A549 (cell line): ENCODE results near the gene ARHGAP26. TPM values are rescaled to one million over a fixed set of nuclear protein-coding genes. Genes with fewer than 3 reads are reported as not detected.

Experiments used
- ATAC-seq, 2 experiments: fragments of 200-7000 bp in 1 of 2; fragments of >200 bp in 1 of 2; cut with Nextera tagmentation in 1 of 2; cut with Tn5 transposase in 1 of 2; 3 replicates each; pipeline versions ENCODE4 v1.8.0 to v1.9.1; 2018 to 2020; ENCODE audit warnings: mild to moderate bottlenecking in 1 of 2, moderate library complexity in 1 of 2
- CTCF ChIA-PET: fragments of 300-600 bp; sonication (Branson Sonifier 250); formaldehyde crosslinking; extraction: SDS; loops from one replicate; lab custom pipeline; 2021; ENCODE audit warnings: antibody characterized with exemption, inconsistent platforms; lab: Yijun Ruan, JAX
- POLR2A ChIA-PET: fragments of 350-600 bp; formaldehyde crosslinking; extraction: SDS; loops from one replicate; lab custom pipeline; 2021; ENCODE audit warnings: antibody characterized with exemption, inconsistent platforms; lab: Yijun Ruan, JAX
- DNase-seq, 2 experiments: peaks; one replicate each; pipeline versions ENCODE4 v3.0.0 to v3.0.0-alpha.2; 2011 to 2016; ENCODE audit warnings: low read depth in 1 of 2, low spot score in 1 of 2
- FAIRE-seq: peaks from 2 replicates; lab custom pipeline; 2011; peaks lifted over from hg19 to GRCh38; lab: Jason Lieb, UNC
- H3K27ac ChIP-seq, 2 experiments: fragments of >200 bp; sonication (Bioruptor Twin); formaldehyde crosslinking; 3 replicates each; pipeline ENCODE4 v1.5.1; 2016 to 2017
- H3K4me1 ChIP-seq: fragments of >200 bp; sonication (Bioruptor Twin); formaldehyde crosslinking; 3 replicates; pipeline ENCODE4 v1.6.1; 2016
- H3K4me2 ChIP-seq: fragments of >200 bp; sonication (Bioruptor Twin); formaldehyde crosslinking; 3 replicates; pipeline ENCODE4 v1.6.1; 2016
- H3K4me3 ChIP-seq: fragments of >200 bp; sonication (Bioruptor Twin); formaldehyde crosslinking; 3 replicates; pipeline ENCODE4 v1.5.1; 2016
- H3K9me3 ChIP-seq: fragments of >200 bp; sonication (Bioruptor Twin); formaldehyde crosslinking; 3 replicates; pipeline ENCODE4 v1.6.1; 2016
- CBX2 ChIP-seq: fragments of 200-600 bp; sonication (generic); IDR thresholded peaks from 2 replicates; pipeline ENCODE4 v1.6.1; 2016; ENCODE audit warnings: low read depth, mild to moderate bottlenecking, borderline replicate concordance
- CBX8 ChIP-seq: fragments of 200-600 bp; sonication (generic); IDR thresholded peaks from 2 replicates; pipeline ENCODE4 v1.6.1; 2016
- CHD4 ChIP-seq: fragments of 200-600 bp; sonication (generic); IDR thresholded peaks from 2 replicates; pipeline ENCODE4 v1.6.1; 2016; ENCODE audit warnings: antibody characterized with exemption, mild to moderate bottlenecking, borderline replicate concordance
- EHMT2 ChIP-seq: fragments of 200-600 bp; sonication (generic); IDR thresholded peaks from 2 replicates; pipeline ENCODE4 v1.6.1; 2016; ENCODE audit warnings: antibody characterized with exemption, low read depth, mild to moderate bottlenecking, moderate library complexity
- FOXS1 ChIP-seq: fragments of 250-450 bp; sonication (Bioruptor Pico); IDR thresholded peaks from 2 replicates; pipeline ENCODE4 v1.5.0; 2020; ENCODE audit warnings: mild to moderate bottlenecking, moderate library complexity
- RAD21 ChIP-seq, 2 experiments: fragments of >200 bp in 1 of 2; sonication (Bioruptor Twin) in 1 of 2; formaldehyde crosslinking in 1 of 2; IDR thresholded peaks in 1 of 2; conservative IDR thresholded peaks in 1 of 2; 2 replicates in 1 of 2; 3 replicates in 1 of 2; pipeline ENCODE4 v1.6.1; 2012 to 2018; ENCODE audit warnings: inconsistent platforms in 1 of 2
- RCOR1 ChIP-seq: fragments of 150-350 bp; IDR thresholded peaks from 2 replicates; pipeline ENCODE4 v1.6.1; 2014; ENCODE audit warnings: antibody characterized with exemption, low read length, low read depth
- SREBF2 ChIP-seq: fragments of 450-650 bp; IDR thresholded peaks from 2 replicates; pipeline ENCODE4 v1.6.1; 2014; ENCODE audit warnings: mild to moderate bottlenecking, moderate library complexity
- TFCP2L1 ChIP-seq: fragments of 250-450 bp; sonication (Bioruptor Pico); IDR thresholded peaks from 2 replicates; pipeline ENCODE4 v1.5.0; 2021; ENCODE audit warnings: mild to moderate bottlenecking
- ZSCAN20 ChIP-seq: fragments of 250-450 bp; sonication (Bioruptor Pico); IDR thresholded peaks from 2 replicates; pipeline ENCODE4 v1.8.0; 2022; ENCODE audit warnings: mild to moderate bottlenecking, moderate library complexity
- WGBS: methylation state at CpG from one replicate; pipeline ENCODE4 v1.1.6; 2017; ENCODE audit errors: missing lambda C conversion rate; 5-methylcytosine and 5-hydroxymethylcytosine counted together
- polyA plus RNA-seq, 4 experiments: library from polyadenylated mRNA; depleted of rRNA in 3 of 4; stranded (reverse); fragments of >200 nt; fragmentation: RNase III in 1 of 4; extraction: RNeasy Plus Mini Kit Qiagen cat#74134 plus additional on column Dnase treatment in 1 of 4; gene quantifications; 2 replicates in 3 of 4; 3 replicates in 1 of 4; pipeline ENCODE4 v1.2.3, GENCODE V29; 2011 to 2017
- TF ChIP-seq, protein P1 (sequence below): IDR thresholded peaks from 2 replicates; pipeline ENCODE4 v1.6.1; 2012
- TF ChIP-seq, protein P2 (sequence below): fragments of 200-600 bp; sonication (generic); IDR thresholded peaks from 2 replicates; pipeline ENCODE4 v1.6.1; 2016; ENCODE audit warnings: antibody characterized with exemption, mild to moderate bottlenecking, moderate library complexity
- TF ChIP-seq, protein P3 (sequence below): fragments of 250-450 bp; sonication (Bioruptor Pico); IDR thresholded peaks from 2 replicates; pipeline ENCODE4 v1.5.0; 2021; ENCODE audit warnings: mild to moderate bottlenecking, moderate library complexity, borderline replicate concordance
- TF ChIP-seq, protein P4 (sequence below): IDR thresholded peaks from 2 replicates; pipeline ENCODE4 v1.6.1; 2012

ARHGAP26 gene
- polyA plus RNA-seq, 2 of the 4 experiments (the other 2 are of a cell fraction), result 6.6 to 19.1 TPM

DNA sequence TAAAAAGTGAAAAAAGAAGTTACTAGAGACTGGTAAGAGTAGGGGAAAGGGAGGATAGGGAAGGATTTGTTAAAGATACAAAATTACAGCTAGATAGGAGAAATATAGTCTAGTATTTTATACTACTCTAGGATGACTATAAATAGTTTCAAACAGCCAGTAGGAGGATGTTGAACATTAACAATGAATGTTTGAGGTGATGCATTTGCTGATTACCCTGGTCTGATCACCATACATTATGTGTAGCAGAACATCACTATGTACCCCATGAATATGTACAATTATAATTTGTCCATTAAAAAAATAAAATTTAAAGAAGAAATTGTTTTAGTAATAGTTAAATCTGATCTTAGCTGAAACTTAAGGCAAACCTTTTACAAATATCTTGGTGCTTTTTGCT lies 302.6 kb downstream of the ARHGAP26 start (continued):
- TF ChIP-seq, protein P1, sequence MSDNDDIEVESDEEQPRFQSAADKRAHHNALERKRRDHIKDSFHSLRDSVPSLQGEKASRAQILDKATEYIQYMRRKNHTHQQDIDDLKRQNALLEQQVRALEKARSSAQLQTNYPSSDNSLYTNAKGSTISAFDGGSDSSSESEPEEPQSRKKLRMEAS, result no peak

DNA sequence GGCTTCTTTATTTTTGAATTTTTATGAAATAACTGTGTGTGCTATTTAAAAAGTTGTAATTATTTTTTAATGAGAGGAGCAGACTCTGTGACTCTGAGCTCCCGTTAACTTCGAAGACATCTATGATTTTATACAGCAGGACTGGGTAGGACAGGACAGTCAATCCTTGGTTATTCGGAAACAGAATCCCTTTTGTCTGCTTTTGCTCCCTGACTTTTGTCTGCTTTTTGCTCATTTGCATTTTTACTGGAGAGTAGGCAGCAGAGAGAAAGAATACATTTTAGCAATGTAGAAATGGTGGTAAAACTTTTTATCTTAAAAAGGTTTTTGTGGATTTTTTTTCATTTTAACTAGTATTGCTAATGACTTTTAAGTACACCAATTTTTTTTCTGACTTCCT lies 303.6 kb downstream of the ARHGAP26 start:
- ChIA-PET CTCF (interaction anchor here (1.3 kb wide), 1 partner anchor 23 kb away, joined by 5 read pairs; no protein-coding TSS in a partner anchor), POLR2A (no interaction called here)
- no peak for FAIRE-seq

DNA sequence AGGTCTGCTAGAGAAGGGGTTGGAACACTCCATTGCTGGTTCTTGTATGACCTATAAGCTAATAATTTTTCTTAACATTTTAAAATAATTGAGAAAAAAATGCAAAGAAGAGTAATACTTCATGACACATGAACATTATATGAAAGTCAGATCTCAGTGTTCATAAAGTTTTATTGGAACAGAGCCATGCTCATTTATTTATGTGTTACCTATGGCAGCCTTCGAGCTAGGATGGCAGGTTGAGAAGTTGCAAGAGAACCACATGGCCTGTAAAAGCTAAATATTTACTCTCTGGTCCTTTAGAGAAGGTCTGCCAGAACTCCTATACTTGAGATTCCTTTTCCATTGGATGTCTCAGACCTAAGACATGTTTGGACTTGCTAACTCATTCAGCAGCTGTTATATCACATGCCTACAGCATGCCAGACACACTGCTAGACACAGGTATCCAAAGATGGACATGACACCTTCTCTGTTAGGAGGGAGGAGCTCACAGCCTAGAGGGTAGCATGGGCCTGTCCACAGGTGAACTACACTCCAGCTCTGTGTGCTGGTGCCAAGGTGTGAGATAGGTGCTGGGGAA lies 304.3 kb downstream of the ARHGAP26 start:
- WGBS, result 100% methylated on average over 1 of the region's 1 CpG
- no peak for DNase-seq
- Histone ChIP-seq H3K27ac (peak overlapping the region in 1 of 2 experiments; percentile 66; a peak in 2 of 6 replicates), H3K4me3 (no peak overlapping the region), H3K4me2 (no peak overlapping the region), H3K9me3 (peaks cover 14% of the 10 kb centered on the region; the same call in 1 of the 3 replicates), H3K4me1 (no peaks in the 10 kb centered on the region)
- no peak for ATAC-seq
- ChIA-PET POLR2A (no interaction called here), CTCF (interaction anchor here (0.6 to 1.4 kb wide), 2 partner anchors 12 to 40 kb away, joined by 3 to 4 read pairs; no protein-coding TSS in a partner anchor)
- TF ChIP-seq, protein P1, result 0 out of 2 replicates have a peak, but pooled peaks have one; percentile 20
- TF ChIP-seq ZSCAN20 (CRISPR knock-in tag), result no peak
- FAIRE-seq, result peak; percentile 70

More for the DNA sequence above, 303.6 kb downstream of the ARHGAP26 start:
- DNase-seq, result no peak
- no peak for ATAC-seq
- TF ChIP-seq TFCP2L1 (no peak), CBX8 (no peak), FOXS1 (CRISPR knock-in tag) (no peak), RCOR1 (no peak), EHMT2 (no peak), CBX2 (no peak), CHD4 (no peak), RAD21 (conservative IDR thresholded peaks at IDR 0.05 in 1 of 2, IDR thresholded peaks at IDR 0.05 in 1 of 2) (no peak), SREBF2 (no peak)
- TF ChIP-seq, protein P2, sequence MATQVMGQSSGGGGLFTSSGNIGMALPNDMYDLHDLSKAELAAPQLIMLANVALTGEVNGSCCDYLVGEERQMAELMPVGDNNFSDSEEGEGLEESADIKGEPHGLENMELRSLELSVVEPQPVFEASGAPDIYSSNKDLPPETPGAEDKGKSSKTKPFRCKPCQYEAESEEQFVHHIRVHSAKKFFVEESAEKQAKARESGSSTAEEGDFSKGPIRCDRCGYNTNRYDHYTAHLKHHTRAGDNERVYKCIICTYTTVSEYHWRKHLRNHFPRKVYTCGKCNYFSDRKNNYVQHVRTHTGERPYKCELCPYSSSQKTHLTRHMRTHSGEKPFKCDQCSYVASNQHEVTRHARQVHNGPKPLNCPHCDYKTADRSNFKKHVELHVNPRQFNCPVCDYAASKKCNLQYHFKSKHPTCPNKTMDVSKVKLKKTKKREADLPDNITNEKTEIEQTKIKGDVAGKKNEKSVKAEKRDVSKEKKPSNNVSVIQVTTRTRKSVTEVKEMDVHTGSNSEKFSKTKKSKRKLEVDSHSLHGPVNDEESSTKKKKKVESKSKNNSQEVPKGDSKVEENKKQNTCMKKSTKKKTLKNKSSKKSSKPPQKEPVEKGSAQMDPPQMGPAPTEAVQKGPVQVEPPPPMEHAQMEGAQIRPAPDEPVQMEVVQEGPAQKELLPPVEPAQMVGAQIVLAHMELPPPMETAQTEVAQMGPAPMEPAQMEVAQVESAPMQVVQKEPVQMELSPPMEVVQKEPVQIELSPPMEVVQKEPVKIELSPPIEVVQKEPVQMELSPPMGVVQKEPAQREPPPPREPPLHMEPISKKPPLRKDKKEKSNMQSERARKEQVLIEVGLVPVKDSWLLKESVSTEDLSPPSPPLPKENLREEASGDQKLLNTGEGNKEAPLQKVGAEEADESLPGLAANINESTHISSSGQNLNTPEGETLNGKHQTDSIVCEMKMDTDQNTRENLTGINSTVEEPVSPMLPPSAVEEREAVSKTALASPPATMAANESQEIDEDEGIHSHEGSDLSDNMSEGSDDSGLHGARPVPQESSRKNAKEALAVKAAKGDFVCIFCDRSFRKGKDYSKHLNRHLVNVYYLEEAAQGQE, result no peak
- TF ChIP-seq, protein P3, sequence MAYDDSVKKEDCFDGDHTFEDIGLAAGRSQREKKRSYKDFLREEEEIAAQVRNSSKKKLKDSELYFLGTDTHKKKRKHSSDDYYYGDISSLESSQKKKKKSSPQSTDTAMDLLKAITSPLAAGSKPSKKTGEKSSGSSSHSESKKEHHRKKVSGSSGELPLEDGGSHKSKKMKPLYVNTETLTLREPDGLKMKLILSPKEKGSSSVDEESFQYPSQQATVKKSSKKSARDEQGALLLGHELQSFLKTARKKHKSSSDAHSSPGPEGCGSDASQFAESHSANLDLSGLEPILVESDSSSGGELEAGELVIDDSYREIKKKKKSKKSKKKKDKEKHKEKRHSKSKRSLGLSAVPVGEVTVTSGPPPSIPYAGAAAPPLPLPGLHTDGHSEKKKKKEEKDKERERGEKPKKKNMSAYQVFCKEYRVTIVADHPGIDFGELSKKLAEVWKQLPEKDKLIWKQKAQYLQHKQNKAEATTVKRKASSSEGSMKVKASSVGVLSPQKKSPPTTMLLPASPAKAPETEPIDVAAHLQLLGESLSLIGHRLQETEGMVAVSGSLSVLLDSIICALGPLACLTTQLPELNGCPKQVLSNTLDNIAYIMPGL (CRISPR knock-in tag), result no peak
- TF ChIP-seq, protein P4, sequence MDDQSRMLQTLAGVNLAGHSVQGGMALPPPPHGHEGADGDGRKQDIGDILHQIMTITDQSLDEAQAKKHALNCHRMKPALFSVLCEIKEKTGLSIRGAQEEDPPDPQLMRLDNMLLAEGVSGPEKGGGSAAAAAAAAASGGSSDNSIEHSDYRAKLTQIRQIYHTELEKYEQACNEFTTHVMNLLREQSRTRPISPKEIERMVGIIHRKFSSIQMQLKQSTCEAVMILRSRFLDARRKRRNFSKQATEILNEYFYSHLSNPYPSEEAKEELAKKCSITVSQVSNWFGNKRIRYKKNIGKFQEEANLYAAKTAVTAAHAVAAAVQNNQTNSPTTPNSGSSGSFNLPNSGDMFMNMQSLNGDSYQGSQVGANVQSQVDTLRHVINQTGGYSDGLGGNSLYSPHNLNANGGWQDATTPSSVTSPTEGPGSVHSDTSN, result no peak
- peaks cover 14% of the 10 kb centered on the region; the same call in 1 of the 3 replicates for H3K9me3 ChIP-seq
- H3K4me2 ChIP-seq, result no peak overlapping the region
- H3K4me3 ChIP-seq, result no peak overlapping the region
- H3K27ac ChIP-seq, result no peak overlapping the region
- H3K4me1 ChIP-seq, result no peaks in the 10 kb centered on the region
- 90% methylated on average over 3 of the region's 3 CpGs for WGBS
